HepG2 (cell line): Measurements from ENCODE around the gene GHR. TPM values are rescaled to one million over a fixed set of nuclear protein-coding genes. Genes with fewer than 3 reads are reported as not detected.
A peak's percentile ranks its signal among the peaks of the same experiment; 100 is the strongest.

Source experiments
- ATAC-seq: fragments of 200-7000 bp; cut with Tn5 transposase; 3 replicates; pipeline ENCODE4 v1.9.1; 2020; ENCODE audit warnings: mild to moderate bottlenecking, moderate library complexity
- BruUV-seq: library from RNA; stranded (reverse); fragments of 400-500 nt; replicated peaks from 2 replicates; lab custom pipeline; 2021; lab: Mats Ljungman, UMichigan
- CTCF ChIA-PET: fragments of 300-600 bp; formaldehyde crosslinking; extraction: SDS; loops from one replicate; lab custom pipeline; 2021; ENCODE audit warnings: low total read pairs, inconsistent platforms, low intra/inter-chr PET ratio; lab: Yijun Ruan, JAX
- POLR2A ChIA-PET: fragments of 350-600 bp; sonication (Branson Sonifier 250); formaldehyde crosslinking; loops from one replicate; lab custom pipeline; 2020; ENCODE audit warnings: antibody characterized with exemption, inconsistent platforms; lab: Yijun Ruan, JAX
- DNase-seq: peaks from one replicate; pipeline ENCODE4 v3.0.0-alpha.2; 2015; ENCODE audit warnings: low spot score
- FAIRE-seq: peaks from 3 replicates; lab custom pipeline; 2011; peaks lifted over from hg19 to GRCh38; lab: Jason Lieb, UNC
- H2AFZ ChIP-seq: one replicate; pipeline ENCODE4 v1.6.1; 2011; ENCODE audit warnings: low read length, inconsistent platforms
- H3K27ac ChIP-seq: fragments of 300-600 bp; 3 replicates; pipeline ENCODE4 v1.8.0; 2011; ENCODE audit warnings: mixed run types, mild to moderate bottlenecking, mixed read lengths, low read length, inconsistent platforms; ENCODE audit not compliant: insufficient read depth; ENCODE audit errors: extremely low read length
- H3K27me3 ChIP-seq, 2 experiments: fragments of 200-600 bp in 1 of 2; 2 replicates in 1 of 2; 3 replicates in 1 of 2; pipeline versions ENCODE4 v1.6.0 to v1.8.0; 2011; ENCODE audit warnings: low read length in 2 of 2, mild to moderate bottlenecking in 2 of 2, moderate library complexity in 2 of 2, inconsistent platforms in 1 of 2; ENCODE audit not compliant: insufficient read depth in 2 of 2, control insufficient read depth in 1 of 2
- H3K36me3 ChIP-seq, 2 experiments: fragments of 200-600 bp in 1 of 2; replicated peaks in 1 of 2; 2 replicates in 1 of 2; 3 replicates in 1 of 2; pipeline versions ENCODE4 v1.5.1 to v1.8.0; 2011; ENCODE audit warnings: low read length in 2 of 2, inconsistent platforms in 1 of 2; ENCODE audit not compliant: insufficient read depth in 2 of 2, control insufficient read depth in 1 of 2
- H3K4me1 ChIP-seq: 2 replicates; pipeline ENCODE4 v1.5.1; 2012; ENCODE audit warnings: low read length, inconsistent platforms; ENCODE audit not compliant: insufficient read depth
- H3K4me2 ChIP-seq: 2 replicates; pipeline ENCODE4 v1.6.0; 2011; ENCODE audit warnings: low read depth, low read length, inconsistent platforms
- H3K4me3 ChIP-seq, 3 experiments: fragments of 200-600 bp in 1 of 3; sonication (generic), shearing (Covaris generic) in 1 of 3; replicated peaks in 1 of 3; 2 replicates each; pipeline ENCODE4 v1.5.1; 2011 to 2016; ENCODE audit warnings: low read length in 3 of 3, inconsistent platforms in 2 of 3, low read depth in 2 of 3, mild to moderate bottlenecking in 2 of 3, control low read depth in 1 of 3, mixed read lengths in 1 of 3; ENCODE audit not compliant: insufficient read depth in 1 of 3
- H3K79me2 ChIP-seq: one replicate; pipeline ENCODE4 v1.6.1; 2011; ENCODE audit warnings: low read length, inconsistent platforms; ENCODE audit not compliant: insufficient read depth
- H3K9ac ChIP-seq: 2 replicates; pipeline ENCODE4 v1.6.0; 2011; ENCODE audit warnings: mild to moderate bottlenecking, low read depth, low read length, inconsistent platforms; ENCODE audit not compliant: insufficient read depth
- H3K9me3 ChIP-seq: 2 replicates; pipeline ENCODE4 v1.5.1; 2012; ENCODE audit warnings: mild to moderate bottlenecking, low read length
- H4K20me1 ChIP-seq: 2 replicates; pipeline ENCODE4 v1.6.0; 2011; ENCODE audit warnings: inconsistent platforms, mild to moderate bottlenecking, low read length, moderate library complexity; ENCODE audit not compliant: insufficient read depth
- ATF5 ChIP-seq: sonication (generic); formaldehyde crosslinking; IDR thresholded peaks from 2 replicates; pipeline ENCODE4 v1.4.0; 2020; ENCODE audit warnings: mild to moderate bottlenecking, low read depth, missing genetic modification reagents
- ATF6 ChIP-seq: sonication (generic); formaldehyde crosslinking; conservative IDR thresholded peaks from 2 replicates; pipeline ENCODE4 v1.4.0; 2020; ENCODE audit warnings: missing genetic modification reagents
- CEBPB ChIP-seq: IDR thresholded peaks from 2 replicates; pipeline ENCODE4 v1.6.1; 2011; ENCODE audit warnings: low read depth, low read length, improper control_type of control experiment, borderline replicate concordance
- FOSL2 ChIP-seq: sonication (generic); formaldehyde crosslinking; IDR thresholded peaks from 2 replicates; pipeline ENCODE4 v1.4.0; 2020; ENCODE audit warnings: missing genetic modification reagents
- GLI4 ChIP-seq: sonication (generic); formaldehyde crosslinking; IDR thresholded peaks from 2 replicates; pipeline ENCODE4 v1.5.1; 2020; ENCODE audit warnings: missing genetic modification reagents, mild to moderate bottlenecking, moderate library complexity, borderline replicate concordance
- GPN1 ChIP-seq: sonication (generic); formaldehyde crosslinking; IDR thresholded peaks from 2 replicates; pipeline ENCODE4 v1.5.1; 2020; ENCODE audit warnings: missing genetic modification reagents, borderline replicate concordance
- MAX ChIP-seq: IDR thresholded peaks from 2 replicates; pipeline ENCODE4 v1.6.1; 2012; ENCODE audit warnings: inconsistent platforms
- MXD3 ChIP-seq: IDR thresholded peaks from 2 replicates; pipeline ENCODE4 v1.6.1; 2016; ENCODE audit warnings: mild to moderate bottlenecking, missing biosample characterization, missing genetic modification reagents
- NPAS2 ChIP-seq: sonication (generic); formaldehyde crosslinking; IDR thresholded peaks from 2 replicates; pipeline ENCODE4 v1.8.0; 2022; ENCODE audit warnings: mild to moderate bottlenecking, missing genetic modification reagents, borderline replicate concordance
- SMAD9 ChIP-seq: sonication (generic); formaldehyde crosslinking; IDR thresholded peaks from 2 replicates; pipeline ENCODE4 v1.5.1; 2020; ENCODE audit warnings: mild to moderate bottlenecking, missing genetic modification reagents
- ZBTB38 ChIP-seq: sonication (generic); formaldehyde crosslinking; IDR thresholded peaks from 2 replicates; pipeline ENCODE4 v1.5.1; 2020; ENCODE audit warnings: mild to moderate bottlenecking, missing genetic modification reagents
- ZNF3 ChIP-seq: IDR thresholded peaks from 2 replicates; pipeline ENCODE4 v1.7.0; 2017; ENCODE audit warnings: inconsistent platforms
- ZNF331 ChIP-seq: sonication (generic); formaldehyde crosslinking; IDR thresholded peaks from 2 replicates; pipeline ENCODE4 v1.4.0; 2020; ENCODE audit warnings: missing genetic modification reagents
- ZNF432 ChIP-seq: sonication (generic); formaldehyde crosslinking; IDR thresholded peaks from 2 replicates; pipeline ENCODE4 v1.5.0; 2020; ENCODE audit warnings: missing genetic modification reagents, mild to moderate bottlenecking, borderline replicate concordance
- ZNF672 ChIP-seq: sonication (generic); formaldehyde crosslinking; IDR thresholded peaks from 2 replicates; pipeline ENCODE4 v1.8.1; 2022; ENCODE audit warnings: missing genetic modification reagents
- WGBS: methylation state at CpG from one replicate; pipeline ENCODE4 v1.1.6; 2017; ENCODE audit warnings: low lambda C conversion rate; 5-methylcytosine and 5-hydroxymethylcytosine counted together
- in situ Hi-C: cut with HindIII; loops from 2 replicates; pipeline ENCODE4 v1.10.0; 2017; ENCODE audit warnings: low pct_unique_long_range_greater_than_20kb; ENCODE audit not compliant: extremely low pct_ligation_motif_present
- intact Hi-C: fragments of 100-400 bp; cut with micrococcal nuclease; formaldehyde crosslinking; loops from one replicate; pipeline ENCODE4 v1.10.0; 2022; ENCODE audit not compliant: unreplicated experiment
- polyA plus RNA-seq, 8 experiments: library from polyadenylated mRNA; depleted of rRNA in 3 of 8; stranded (reverse) in 7 of 8; unstranded in 1 of 8; fragments of >200 nt; fragmentation: Illumina TruSeq in 4 of 8; extraction: Trizol in 4 of 8; gene quantifications; 2 replicates each; pipeline versions ENCODE4 v1.2.1 to v1.2.3, GENCODE V29; 2011 to 2016; ENCODE audit warnings: low read depth in 4 of 8, missing spikeins in 1 of 8, mixed read lengths in 1 of 8; ENCODE audit not compliant: insufficient read depth in 1 of 8
- total RNA-seq, 5 experiments: library from RNA; depleted of rRNA; stranded (reverse); fragments of >200 nt; fragmentation: Illumina TruSeq; extraction: Trizol; gene quantifications; 2 replicates each; pipeline ENCODE4 v1.2.3, GENCODE V29; 2016; ENCODE audit warnings: low read depth in 1 of 5
- TF ChIP-seq, protein P1 (sequence below): sonication (generic); formaldehyde crosslinking; IDR thresholded peaks from 2 replicates; pipeline ENCODE4 v1.8.1; 2023; ENCODE audit warnings: missing genetic modification reagents, mild to moderate bottlenecking, borderline replicate concordance

GHR gene
- total and polyA plus RNA-seq, 2 of the 13 experiments (the other 11 are each of a cell fraction or from before 2014, with no cell fraction given): 0.07 TPM; not detected in 1

DNA sequence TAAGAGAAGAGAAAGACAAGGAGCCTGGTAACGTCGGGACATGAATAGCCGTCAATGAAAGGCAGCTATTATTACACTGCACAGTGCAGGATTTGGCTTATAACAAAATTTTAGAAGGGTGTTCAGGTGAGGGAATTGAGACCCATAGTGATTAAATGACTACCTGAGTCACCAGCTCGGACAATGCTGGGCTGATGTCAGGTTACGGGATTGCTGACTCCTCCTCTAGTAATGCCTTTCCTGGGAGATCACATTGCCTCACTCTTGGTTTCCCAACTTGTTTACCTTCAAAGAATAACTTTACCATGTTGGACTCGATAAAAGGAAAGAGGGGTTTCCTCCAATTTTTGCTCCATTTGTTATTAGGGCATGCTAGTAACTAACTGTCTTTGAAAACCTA, 132.6 kb downstream of the GHR start:
- Histone ChIP-seq H3K4me1 (no peaks in the 10 kb centered on the region), H3K79me2 (no peaks in the 10 kb centered on the region), H3K4me2 (no peak overlapping the region), H4K20me1 (no peaks in the 10 kb centered on the region), H2AFZ (no peak overlapping the region), H3K9me3 (no peaks in the 10 kb centered on the region), H3K27ac (no peak overlapping the region), H3K27me3 (no peaks in the 10 kb centered on the region), H3K9ac (no peak overlapping the region), H3K36me3 (no peaks in the 10 kb centered on the region), H3K4me3 (no peak overlapping the region)
- intact Hi-C loops: no loop called here
- peak; percentile 55; the same call in 1 of the 3 replicates for ATAC-seq
- FAIRE-seq: no peak
- no TSS peak for BruUV-seq
- TF ChIP-seq CEBPB (peak; percentile 50; the same call in 1 of the 2 replicates), ZBTB38 (CRISPR knock-in tag) (no peak), ATF6 (CRISPR knock-in tag) (no peak), ZNF432 (CRISPR knock-in tag) (no peak), FOSL2 (CRISPR knock-in tag) (0 out of 2 replicates have a peak, but pooled peaks have one; percentile 31)
- WGBS: 31% methylated on average over 6 of the region's 6 CpGs
- ChIA-PET CTCF (no interaction called here), POLR2A (no interaction called here)
- in situ Hi-C loops: no loop called here
- DNase-seq: peak; percentile 7

DNA sequence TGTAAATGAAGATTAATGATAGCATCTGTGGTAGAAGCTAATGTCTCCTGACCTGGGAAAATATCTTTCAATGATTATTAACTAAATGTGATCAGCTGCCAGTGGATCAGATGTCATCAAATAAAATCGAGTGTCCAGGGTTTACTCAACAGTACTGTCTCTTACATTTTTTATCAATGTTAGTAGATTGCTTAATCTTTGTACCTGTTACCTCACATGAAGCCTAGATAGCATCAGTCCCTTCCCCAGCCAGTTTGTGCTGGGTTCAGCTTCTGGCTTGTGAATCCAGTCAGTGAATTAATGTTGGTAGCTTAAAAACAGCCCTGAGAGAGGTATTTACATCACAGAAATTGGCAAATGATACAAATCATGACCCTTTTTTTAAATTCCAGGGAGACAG, 134.4 kb downstream of the GHR start:
- H3K36me3 ChIP-seq: no peaks in the 10 kb centered on the region
- POLR2A ChIA-PET: no interaction called here
- CTCF ChIA-PET: no interaction called here
- no peak for ATAC-seq
- no peak for TF ChIP-seq MAX
- no peak for TF ChIP-seq NPAS2 (CRISPR knock-in tag)
- no peak for TF ChIP-seq ZNF331
- TF ChIP-seq ZNF672 (CRISPR knock-in tag): no peak
- TF ChIP-seq ZNF3 (CRISPR knock-in tag): no peak
- TF ChIP-seq SMAD9 (CRISPR knock-in tag): no peak
- no peak for TF ChIP-seq MXD3 (CRISPR knock-in tag)
- TF ChIP-seq, protein P1, sequence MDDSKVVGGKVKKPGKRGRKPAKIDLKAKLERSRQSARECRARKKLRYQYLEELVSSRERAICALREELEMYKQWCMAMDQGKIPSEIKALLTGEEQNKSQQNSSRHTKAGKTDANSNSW: no peak
- TF ChIP-seq ATF5: no peak
- no peak for TF ChIP-seq GPN1 (CRISPR knock-in tag)
- TF ChIP-seq GLI4: no peak
- TF ChIP-seq, all 625 proteins: peak for 0
- H4K20me1 ChIP-seq: no peaks in the 10 kb centered on the region
- in situ Hi-C loops: no loop called here
- no peaks in the 10 kb centered on the region for H3K79me2 ChIP-seq
- no peak overlapping the region for H3K4me2 ChIP-seq
- H3K4me1 ChIP-seq: no peaks in the 10 kb centered on the region
- H2AFZ ChIP-seq: no peak overlapping the region
- DNase-seq: no peak
- H3K9ac ChIP-seq: no peak overlapping the region
- FAIRE-seq: no peak
- no peak overlapping the region for H3K27ac ChIP-seq
- 4% methylated on average over 1 of the region's 1 CpG for WGBS
- BruUV-seq: no TSS peak
- intact Hi-C loops: no loop called here
- H3K27me3 ChIP-seq: no peaks in the 10 kb centered on the region
- no peaks in the 10 kb centered on the region for H3K9me3 ChIP-seq
- no peak overlapping the region for H3K4me3 ChIP-seq
